ENCODE results near the gene FAM20A.

GRCh38 chr17:68495081-68495480 is 106.1 kb downstream of the FAM20A start:
- TF ChIP-seq EP300 (IDR thresholded peaks at IDR 0.05; ENCODE audit: borderline replicate concordance), result no peak
- no peak for TF ChIP-seq TEAD4 (IDR thresholded peaks at IDR 0.05)
- no peak for TF ChIP-seq RAD21 (IDR thresholded peaks at IDR 0.05; ENCODE audit: low read depth)
- no peak for TF ChIP-seq EGR1 (IDR thresholded peaks at IDR 0.05)
- no peak for TF ChIP-seq MAX (IDR thresholded peaks at IDR 0.05)
- TF ChIP-seq TAF1 (IDR thresholded peaks at IDR 0.05; ENCODE audit: low read depth), result no peak
- no peak for TF ChIP-seq TCF12 (IDR thresholded peaks at IDR 0.05; ENCODE audit: low read depth)
- TF ChIP-seq YY1 (IDR thresholded peaks at IDR 0.05; ENCODE audit: low read depth), result no peak
- TF ChIP-seq REST (IDR thresholded peaks at IDR 0.05; ENCODE audit: low read depth), result no peak
- TF ChIP-seq CEBPB (IDR thresholded peaks at IDR 0.05), result no peak
- TF ChIP-seq USF1 (IDR thresholded peaks at IDR 0.05), result no peak
- TF ChIP-seq NFIC (IDR thresholded peaks at IDR 0.05), result no peak
- TF ChIP-seq CREB1 (IDR thresholded peaks at IDR 0.05; ENCODE audit: low read depth), result no peak
